ENCODE measurements around the gene GRM4.

DNA sequence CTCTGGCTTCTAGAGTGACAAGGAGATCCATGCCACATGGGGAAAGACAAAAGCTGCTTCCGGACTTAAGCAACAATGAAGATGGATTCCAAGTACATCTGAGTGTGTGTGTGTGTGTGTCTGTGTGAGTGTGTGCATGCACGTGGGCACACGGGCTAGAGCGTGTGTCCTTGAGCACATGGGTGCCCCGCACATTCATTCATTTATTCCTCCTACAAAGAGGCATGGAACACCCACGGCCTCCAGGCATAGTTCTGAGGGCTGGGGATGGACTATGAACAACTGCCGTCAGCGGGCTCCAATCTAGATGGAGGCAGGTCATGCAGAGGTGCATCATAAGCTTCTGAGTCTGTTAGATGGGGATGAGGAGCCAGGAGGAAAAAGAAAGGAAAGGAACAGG lies 49.1 kb downstream of the GRM4 start:
- TF ChIP-seq YY1 (IDR thresholded peaks at IDR 0.05; ENCODE audit: insufficient read depth, insufficient read length) = no peak
- no peak for TF ChIP-seq ZNF274 (IDR thresholded peaks at IDR 0.05; ENCODE audit: low read depth, low read length)
